Activated CD4-positive, alpha-beta memory T cell treated with anti-CD3 and anti-CD28 coated beads for 36 hours (primary cell): ENCODE data around the gene ADI1. TPM values are rescaled to one million over a fixed set of nuclear protein-coding genes. Genes with fewer than 3 reads are reported as not detected.

ENCODE experiments used
- CTCF ChIA-PET: fragments of 350-600 bp; sonication (Branson Sonifier 250); formaldehyde crosslinking; loops from one replicate; lab custom pipeline; 2021; ENCODE audit warnings: antibody characterized with exemption, inconsistent platforms; lab: Charles Lee
- POLR2A ChIA-PET: fragments of 350-600 bp; sonication (Branson Sonifier 250); formaldehyde crosslinking; loops from one replicate; lab custom pipeline; 2021; ENCODE audit warnings: antibody characterized with exemption; lab: Charles Lee
- DNase-seq: peaks from one replicate; pipeline ENCODE4 v3.0.0-alpha.2; 2020
- H3K27ac Mint-ChIP-seq: one replicate; pipeline ENCODE4 v1.8.0; 2021; ENCODE audit warnings: mixed read lengths
- H3K27me3 Mint-ChIP-seq: one replicate; pipeline ENCODE4 v1.8.0; 2021; ENCODE audit warnings: mixed read lengths
- H3K36me3 Mint-ChIP-seq: one replicate; pipeline ENCODE4 v1.8.0; 2021; ENCODE audit warnings: mixed read lengths
- H3K4me1 Mint-ChIP-seq: one replicate; pipeline ENCODE4 v1.8.0; 2021; ENCODE audit warnings: low read depth, mixed read lengths
- H3K4me3 Mint-ChIP-seq: one replicate; pipeline ENCODE4 v1.8.0; 2021; ENCODE audit warnings: mild to moderate bottlenecking, mixed read lengths
- H3K9me3 Mint-ChIP-seq: one replicate; pipeline ENCODE4 v1.8.0; 2021; ENCODE audit warnings: mixed read lengths
- intact Hi-C: fragments of 100-400 bp; cut with micrococcal nuclease; formaldehyde crosslinking; loops from one replicate; pipeline ENCODE4 v1.15.1; 2023
- total RNA-seq, 2 experiments: library from RNA; stranded (reverse); gene quantifications; one replicate each; pipeline ENCODE4 v1.2.3, GENCODE V29; 2021

Gene ADI1
- total RNA-seq, 2 experiments from 2014 or later = 36.0 to 36.4 TPM

GRCh38 chr2:3490191-3491170, 28.9 kb downstream of the ADI1 start:
- Mint-ChIP-seq H3K4me1 (no peaks in the 10 kb centered on the region), H3K4me3 (no peak overlapping the region), H3K9me3 (no peaks in the 10 kb centered on the region), H3K27ac (no peak overlapping the region), H3K36me3 (peaks cover 4% of the 10 kb centered on the region), H3K27me3 (no peaks in the 10 kb centered on the region)
- POLR2A ChIA-PET = no interaction called here
- intact Hi-C loops = no loop called here
- DNase-seq = no peak
- CTCF ChIA-PET = no interaction called here

DNA sequence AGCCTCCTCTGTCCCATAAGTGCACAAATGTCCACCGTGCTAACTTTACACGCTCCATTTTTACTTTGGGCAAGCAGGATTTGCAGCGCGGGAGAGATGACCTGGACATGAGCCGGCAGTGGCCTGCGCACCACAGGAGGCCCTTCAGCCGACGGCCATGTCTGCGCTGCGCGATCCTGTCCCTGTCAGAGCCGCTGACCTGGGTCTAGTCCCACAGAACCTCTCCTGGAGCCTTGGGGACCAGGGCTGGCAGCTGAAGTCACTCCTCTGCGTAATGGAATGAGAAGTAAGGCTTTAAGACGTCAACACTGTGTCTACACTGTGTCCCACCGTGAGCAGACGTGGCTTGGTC, 29.6 kb downstream of the ADI1 start:
- H3K36me3 Mint-ChIP-seq = peaks cover 7% of the 10 kb centered on the region
- no peak for DNase-seq
- ChIA-PET POLR2A (no interaction called here), CTCF (no interaction called here)
- H3K27ac Mint-ChIP-seq = no peak overlapping the region
- H3K4me1 Mint-ChIP-seq = no peaks in the 10 kb centered on the region
- no peaks in the 10 kb centered on the region for H3K27me3 Mint-ChIP-seq
- H3K9me3 Mint-ChIP-seq = no peaks in the 10 kb centered on the region
- H3K4me3 Mint-ChIP-seq = no peak overlapping the region
- intact Hi-C loops = no loop called here

DNA sequence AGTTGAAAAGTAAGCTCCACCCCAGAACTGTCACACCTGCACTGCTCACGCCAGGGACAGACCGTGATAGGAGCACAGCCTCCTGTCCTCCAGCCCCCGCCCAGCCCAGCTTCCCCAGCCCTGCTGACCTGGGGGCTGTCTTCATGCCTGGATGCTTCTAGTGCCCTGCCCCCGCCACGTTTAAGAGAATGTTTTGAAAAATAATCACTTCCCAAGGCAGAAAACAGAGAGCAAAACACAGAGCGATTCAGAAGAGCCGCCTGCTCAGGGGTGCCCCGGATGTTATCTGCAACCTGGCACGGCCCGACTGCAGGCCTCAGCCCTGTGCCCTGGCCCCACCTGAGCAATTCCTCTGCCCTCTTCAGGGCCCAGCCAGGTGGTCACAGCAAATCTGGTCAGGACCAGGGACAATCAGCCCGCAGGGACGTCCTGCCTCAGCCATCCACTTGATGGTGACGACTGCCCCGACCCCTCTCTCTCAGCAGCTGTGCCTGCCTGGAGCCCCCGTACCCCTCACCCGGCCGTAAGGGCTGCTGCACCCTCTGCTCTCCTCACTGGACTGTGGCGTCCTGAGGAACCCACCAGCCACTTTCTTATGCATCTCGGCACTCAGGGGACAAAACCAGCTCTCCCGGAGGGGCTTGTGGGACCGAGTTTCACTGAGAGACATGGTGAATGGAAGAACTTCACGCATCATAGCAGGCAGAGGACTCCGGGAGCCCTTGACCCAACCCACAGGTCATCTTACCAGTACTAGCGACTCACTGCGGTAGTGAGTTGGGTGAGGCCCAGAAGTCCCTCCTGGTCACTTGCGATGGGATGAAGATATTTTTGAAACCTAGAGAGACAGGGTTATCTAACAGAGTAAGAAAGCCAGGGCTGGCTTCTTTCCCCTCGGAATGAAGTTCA, 30.2 kb downstream of the ADI1 start:
- H3K4me1 Mint-ChIP-seq = no peaks in the 10 kb centered on the region
- no peak overlapping the region for H3K4me3 Mint-ChIP-seq
- no peak for DNase-seq
- CTCF ChIA-PET = no interaction called here
- peaks cover 7% of the 10 kb centered on the region for H3K36me3 Mint-ChIP-seq
- intact Hi-C loops = no loop called here
- no peaks in the 10 kb centered on the region for H3K27me3 Mint-ChIP-seq
- POLR2A ChIA-PET = no interaction called here
- H3K9me3 Mint-ChIP-seq = no peaks in the 10 kb centered on the region
- H3K27ac Mint-ChIP-seq = no peak overlapping the region

GRCh38 chr2:3488061-3488531, 31.2 kb downstream of the ADI1 start:
- no peak for DNase-seq
- CTCF ChIA-PET = no interaction called here
- no peaks in the 10 kb centered on the region for H3K27me3 Mint-ChIP-seq
- POLR2A ChIA-PET = no interaction called here
- intact Hi-C loops = no loop called here
- peaks cover 7% of the 10 kb centered on the region for H3K36me3 Mint-ChIP-seq
- H3K4me1 Mint-ChIP-seq = no peaks in the 10 kb centered on the region
- no peaks in the 10 kb centered on the region for H3K9me3 Mint-ChIP-seq
- no peak overlapping the region for H3K4me3 Mint-ChIP-seq
- H3K27ac Mint-ChIP-seq = no peak overlapping the region

DNA sequence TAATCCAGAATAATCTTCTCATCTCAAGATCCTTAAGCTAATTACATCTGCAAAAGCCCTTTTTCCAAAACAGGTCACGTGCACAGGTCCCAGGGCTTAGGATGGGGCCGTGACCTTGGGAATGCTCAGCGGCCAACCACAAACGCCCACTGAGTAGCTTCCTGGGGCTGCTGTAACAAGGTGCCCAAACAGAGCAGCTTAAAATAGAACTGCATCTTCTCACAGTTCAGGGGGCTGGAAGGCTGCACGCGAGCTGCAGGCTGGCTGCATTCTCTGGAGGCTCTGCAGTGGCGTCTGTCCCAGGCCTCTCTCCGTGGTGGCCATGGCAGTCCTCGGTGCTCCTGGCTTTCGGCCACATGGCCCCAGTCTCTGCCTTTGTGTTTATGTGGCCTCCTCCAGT, 31.9 kb downstream of the ADI1 start:
- intact Hi-C loops = no loop called here
- DNase-seq = no peak
- Mint-ChIP-seq H3K9me3 (no peaks in the 10 kb centered on the region), H3K27ac (no peak overlapping the region), H3K27me3 (no peaks in the 10 kb centered on the region), H3K4me3 (no peak overlapping the region), H3K4me1 (no peaks in the 10 kb centered on the region), H3K36me3 (peaks cover 7% of the 10 kb centered on the region)
- CTCF ChIA-PET = no interaction called here
- POLR2A ChIA-PET = no interaction called here

- Mint-ChIP-seq H3K36me3 (peaks cover 7% of the 10 kb centered on the region), H3K9me3 (no peaks in the 10 kb centered on the region), H3K27ac (no peak overlapping the region), H3K27me3 (no peaks in the 10 kb centered on the region), H3K4me3 (no peak overlapping the region), H3K4me1 (no peaks in the 10 kb centered on the region)
- DNase-seq = no peak
- ChIA-PET POLR2A (no interaction called here), CTCF (no interaction called here)
- intact Hi-C loops = no loop called here
These were observed 32.3 kb downstream of the ADI1 start for GRCh38 chr2:3487028-3487425.

DNA sequence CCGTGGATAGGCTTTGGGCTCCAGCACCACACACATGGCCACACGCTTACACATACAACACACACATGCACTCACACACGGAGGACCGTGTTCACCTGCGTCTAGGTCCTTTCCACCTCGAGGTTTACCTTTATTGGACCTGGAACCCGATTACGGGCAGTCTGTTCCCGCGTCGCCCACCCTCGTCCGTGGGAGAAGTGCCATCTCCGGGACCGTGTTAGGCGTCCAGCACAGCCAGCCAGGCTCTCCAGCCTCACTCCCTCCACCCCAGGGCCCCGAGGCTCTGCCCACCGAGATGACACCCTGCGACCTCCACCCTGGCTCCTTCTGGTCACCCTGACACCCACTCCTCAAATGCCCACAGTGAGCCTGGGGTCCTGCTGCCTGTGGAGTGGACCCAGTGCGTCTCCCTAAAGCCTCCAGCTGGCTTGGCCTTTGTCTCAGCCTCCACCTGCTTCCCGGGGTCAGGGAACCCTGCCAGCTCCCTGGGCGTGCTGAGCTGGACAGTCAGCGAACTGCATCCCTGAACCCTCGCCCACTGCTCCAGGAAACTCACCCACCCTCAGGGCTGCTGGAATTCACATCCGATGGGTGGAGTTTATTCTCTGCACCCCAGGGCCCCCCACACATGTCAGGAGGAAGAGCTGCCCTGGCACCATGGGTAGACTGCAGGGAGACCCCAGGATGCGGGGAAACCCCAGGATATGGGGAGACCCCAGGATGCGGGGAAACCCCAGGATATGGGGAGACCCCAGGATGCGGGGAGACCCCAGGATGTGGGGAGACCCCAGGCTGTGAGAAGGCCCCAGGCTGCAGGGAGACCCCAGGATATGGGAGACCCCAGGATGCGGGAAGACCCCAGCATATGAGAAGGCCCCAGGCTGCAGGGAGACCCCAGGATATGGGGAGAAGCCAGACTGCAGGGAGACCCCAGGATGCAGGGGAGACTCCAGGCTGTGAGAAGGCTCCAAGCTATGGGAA, 33.0 kb downstream of the ADI1 start:
- CTCF ChIA-PET = no interaction called here

GRCh38 chr2:3485166-3485565, 34.2 kb downstream of the ADI1 start:
- no peak overlapping the region for H3K27ac Mint-ChIP-seq
- H3K4me3 Mint-ChIP-seq = no peak overlapping the region
- H3K36me3 Mint-ChIP-seq = peaks cover 8% of the 10 kb centered on the region
- no peak for DNase-seq
- H3K27me3 Mint-ChIP-seq = no peaks in the 10 kb centered on the region
- POLR2A ChIA-PET = no interaction called here
- H3K9me3 Mint-ChIP-seq = no peaks in the 10 kb centered on the region
- CTCF ChIA-PET = no interaction called here
- intact Hi-C loops = no loop called here
- H3K4me1 Mint-ChIP-seq = no peaks in the 10 kb centered on the region

More for the DNA sequence above, 33.0 kb downstream of the ADI1 start:
- POLR2A ChIA-PET = no interaction called here
- Mint-ChIP-seq H3K4me1 (no peaks in the 10 kb centered on the region), H3K27me3 (no peaks in the 10 kb centered on the region), H3K4me3 (no peak overlapping the region), H3K36me3 (peaks cover 7% of the 10 kb centered on the region), H3K27ac (no peak overlapping the region), H3K9me3 (no peaks in the 10 kb centered on the region)
- no peak for DNase-seq
- intact Hi-C loops = no loop called here

- H3K4me3 Mint-ChIP-seq = no peak overlapping the region
- H3K36me3 Mint-ChIP-seq = peaks cover 11% of the 10 kb centered on the region
- ChIA-PET POLR2A (interaction anchor here (0.6 kb wide), 2 partner anchors 23 to 472 kb away, joined by 3 read pairs; no protein-coding TSS in a partner anchor), CTCF (no interaction called here)
- no peaks in the 10 kb centered on the region for H3K4me1 Mint-ChIP-seq
- intact Hi-C loops = no loop called here
- no peaks in the 10 kb centered on the region for H3K9me3 Mint-ChIP-seq
- no peak for DNase-seq
- no peaks in the 10 kb centered on the region for H3K27me3 Mint-ChIP-seq
- no peak overlapping the region for H3K27ac Mint-ChIP-seq
These were observed 35.1 kb downstream of the ADI1 start for GRCh38 chr2:3483986-3484960.

- intact Hi-C loops = no loop called here
- DNase-seq = no peak
These were observed 35.9 kb downstream of the ADI1 start for GRCh38 chr2:3483227-3483985.

More at GRCh38 chr2:3483227-3483985, 35.9 kb downstream of the ADI1 start:
- Mint-ChIP-seq H3K27ac (no peak overlapping the region), H3K36me3 (peaks cover 14% of the 10 kb centered on the region), H3K27me3 (no peaks in the 10 kb centered on the region), H3K4me3 (no peak overlapping the region), H3K9me3 (no peaks in the 10 kb centered on the region), H3K4me1 (no peaks in the 10 kb centered on the region)
- ChIA-PET POLR2A (no interaction called here), CTCF (no interaction called here)
